Activated CD8-positive, alpha-beta memory T cell treated with anti-CD3 and anti-CD28 coated beads for 48 hours (primary cell): Measurements from ENCODE around the gene RASGEF1B.

Experiments used
- DNase-seq, 3 experiments: peaks; one replicate each; pipeline ENCODE4 v3.0.0-alpha.2; 2020; ENCODE audit warnings: low read depth in 2 of 3, low spot score in 2 of 3

The RASGEF1B gene

GRCh38 chr4:81471588-81472280, at the start of gene RASGEF1B:
Gene RASGEF1B, minus strand, starts transcription at chr4:81471907. Its CDS starts 12,399 bp downstream, at chr4:81459508.
- DNase-seq, result peak; percentile 81 to 97 (median 82)

- DNase-seq, result no peak
These were observed 48.1 kb upstream of the RASGEF1B start for GRCh38 chr4:81519856-81520255.

GRCh38 chr4:81519427-81519773, 47.7 kb upstream of the RASGEF1B start:
- DNase-seq, result no peak

GRCh38 chr4:81518762-81519426, 47.2 kb upstream of the RASGEF1B start:
- DNase-seq, result no peak

- DNase-seq, result no peak
These were observed 44.5 kb upstream of the RASGEF1B start for GRCh38 chr4:81516241-81516640.

GRCh38 chr4:81512757-81513501, 41.2 kb upstream of the RASGEF1B start:
- no peak for DNase-seq

GRCh38 chr4:81512001-81512756, 40.5 kb upstream of the RASGEF1B start:
- no peak for DNase-seq

GRCh38 chr4:81510643-81511178, 39.0 kb upstream of the RASGEF1B start:
- DNase-seq, result no peak

GRCh38 chr4:81509822-81510221, 38.1 kb upstream of the RASGEF1B start:
- no peak for DNase-seq

- no peak for DNase-seq
These were observed 37.5 kb upstream of the RASGEF1B start for GRCh38 chr4:81509191-81509590.

GRCh38 chr4:81508411-81509185, 36.9 kb upstream of the RASGEF1B start:
- DNase-seq, result no peak

- DNase-seq, result no peak
These were observed 35.8 kb upstream of the RASGEF1B start for GRCh38 chr4:81507530-81507929.

GRCh38 chr4:81506731-81507130, 35.0 kb upstream of the RASGEF1B start:
- no peak for DNase-seq

GRCh38 chr4:81505726-81506125, 34.0 kb upstream of the RASGEF1B start:
- no peak for DNase-seq

- peak in 2 of 3 experiments; percentile 12 to 19 for DNase-seq
These were observed 33.4 kb upstream of the RASGEF1B start for GRCh38 chr4:81505004-81505598.

- no peak for DNase-seq
These were observed 32.7 kb upstream of the RASGEF1B start for GRCh38 chr4:81504112-81505003.

- DNase-seq, result no peak
These were observed 31.9 kb upstream of the RASGEF1B start for GRCh38 chr4:81503586-81503985.

- DNase-seq, result no peak
These were observed 30.9 kb upstream of the RASGEF1B start for GRCh38 chr4:81502564-81502963.

- DNase-seq, result no peak
These were observed 28.1 kb upstream of the RASGEF1B start for GRCh38 chr4:81499840-81500239.
